Fibroblast of lung (primary cell): ENCODE data around the gene FAM107B.

Experiments
- EZH2 ChIP-seq: IDR thresholded peaks from 2 replicates; pipeline ENCODE4 v1.5.1; 2012; ENCODE audit warnings: low read length, control low read depth, mild to moderate bottlenecking; ENCODE audit errors: missing control alignments
- TF ChIP-seq, protein P1 (sequence below), 2 donors: IDR thresholded peaks in 1 of 2; conservative IDR thresholded peaks in 1 of 2; 1 replicate in 1 of 2; 2 replicates in 1 of 2; pipeline ENCODE4 v1.5.1; 2011 to 2012; ENCODE audit warnings: low read length in 2 of 2, control low read depth in 1 of 2, inconsistent platforms in 1 of 2, low read depth in 1 of 2, mild to moderate bottlenecking in 1 of 2

GRCh38 chr10:14565199-14565598, 209.5 kb downstream of the FAM107B start:
- TF ChIP-seq, protein P1, sequence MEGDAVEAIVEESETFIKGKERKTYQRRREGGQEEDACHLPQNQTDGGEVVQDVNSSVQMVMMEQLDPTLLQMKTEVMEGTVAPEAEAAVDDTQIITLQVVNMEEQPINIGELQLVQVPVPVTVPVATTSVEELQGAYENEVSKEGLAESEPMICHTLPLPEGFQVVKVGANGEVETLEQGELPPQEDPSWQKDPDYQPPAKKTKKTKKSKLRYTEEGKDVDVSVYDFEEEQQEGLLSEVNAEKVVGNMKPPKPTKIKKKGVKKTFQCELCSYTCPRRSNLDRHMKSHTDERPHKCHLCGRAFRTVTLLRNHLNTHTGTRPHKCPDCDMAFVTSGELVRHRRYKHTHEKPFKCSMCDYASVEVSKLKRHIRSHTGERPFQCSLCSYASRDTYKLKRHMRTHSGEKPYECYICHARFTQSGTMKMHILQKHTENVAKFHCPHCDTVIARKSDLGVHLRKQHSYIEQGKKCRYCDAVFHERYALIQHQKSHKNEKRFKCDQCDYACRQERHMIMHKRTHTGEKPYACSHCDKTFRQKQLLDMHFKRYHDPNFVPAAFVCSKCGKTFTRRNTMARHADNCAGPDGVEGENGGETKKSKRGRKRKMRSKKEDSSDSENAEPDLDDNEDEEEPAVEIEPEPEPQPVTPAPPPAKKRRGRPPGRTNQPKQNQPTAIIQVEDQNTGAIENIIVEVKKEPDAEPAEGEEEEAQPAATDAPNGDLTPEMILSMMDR (conservative IDR thresholded peaks at IDR 0.05 in 1 of 2, IDR thresholded peaks at IDR 0.05 in 1 of 2; ENCODE audit: low read depth in 1 of 2, low read length in 2 of 2) = no peak
- no peak for TF ChIP-seq EZH2
